ENCODE measurements around the gene THRSP.
"Not testable (repeated sequence)": the region's sequence is repeated elsewhere in the genome, so short reads cannot be mapped to it uniquely, and the experiment has no call there.

THRSP gene

DNA sequence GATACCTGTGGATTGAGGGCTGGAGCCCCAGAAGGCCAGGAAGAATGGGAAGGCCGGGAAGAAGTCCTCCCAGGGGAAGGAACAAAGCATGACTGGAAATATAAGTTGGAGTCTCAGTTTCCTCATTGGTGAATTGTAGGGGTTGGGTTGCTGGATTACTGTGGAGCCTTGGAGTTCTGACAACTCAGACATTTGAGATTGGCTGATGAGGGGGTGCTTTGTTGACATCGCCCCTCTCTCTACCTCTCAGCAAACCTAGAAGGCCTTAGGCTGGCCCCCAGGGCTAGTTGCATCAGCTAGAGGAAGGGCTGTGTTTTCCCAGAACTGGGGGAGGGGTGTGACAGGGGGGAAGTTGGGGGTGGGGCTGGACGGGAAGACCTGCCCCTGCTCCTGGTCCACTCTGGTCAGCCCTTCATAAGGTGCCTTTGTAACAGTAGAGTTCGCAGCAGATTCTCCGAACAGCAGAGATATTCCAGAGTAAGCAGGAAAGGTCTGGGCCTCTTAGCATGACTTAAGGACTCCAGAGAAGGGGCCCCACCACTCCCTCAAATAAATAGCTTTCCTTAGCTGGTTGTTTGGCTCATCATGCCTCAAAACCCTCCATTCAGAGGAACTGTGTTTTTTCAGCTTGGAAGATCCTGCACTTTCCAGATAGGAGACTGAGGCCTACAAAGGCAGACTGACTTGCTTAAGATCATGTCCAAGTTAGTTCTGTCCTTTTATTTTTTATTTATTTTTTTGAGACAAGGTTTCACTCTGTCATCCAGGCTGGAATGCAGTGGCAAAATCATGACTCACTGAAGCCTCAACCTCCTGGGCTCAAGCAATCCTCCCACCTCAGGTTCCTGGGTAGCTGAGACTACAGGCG, 12.5 kb upstream of the THRSP start:
- Mint-ChIP-seq H3K4me3 (no peak overlapping the region), H3K36me3 (ENCODE audit: low read depth) (no peaks in the 10 kb centered on the region), H3K4me1 (peaks cover 30% of the 10 kb centered on the region), H3K9me3 (no peaks in the 10 kb centered on the region), H3K27me3 (ENCODE audit: low read depth, poor library complexity) (peaks cover 5% of the 10 kb centered on the region), H3K27ac (peak overlapping the region; percentile 49)
- TF ChIP-seq, protein P1, sequence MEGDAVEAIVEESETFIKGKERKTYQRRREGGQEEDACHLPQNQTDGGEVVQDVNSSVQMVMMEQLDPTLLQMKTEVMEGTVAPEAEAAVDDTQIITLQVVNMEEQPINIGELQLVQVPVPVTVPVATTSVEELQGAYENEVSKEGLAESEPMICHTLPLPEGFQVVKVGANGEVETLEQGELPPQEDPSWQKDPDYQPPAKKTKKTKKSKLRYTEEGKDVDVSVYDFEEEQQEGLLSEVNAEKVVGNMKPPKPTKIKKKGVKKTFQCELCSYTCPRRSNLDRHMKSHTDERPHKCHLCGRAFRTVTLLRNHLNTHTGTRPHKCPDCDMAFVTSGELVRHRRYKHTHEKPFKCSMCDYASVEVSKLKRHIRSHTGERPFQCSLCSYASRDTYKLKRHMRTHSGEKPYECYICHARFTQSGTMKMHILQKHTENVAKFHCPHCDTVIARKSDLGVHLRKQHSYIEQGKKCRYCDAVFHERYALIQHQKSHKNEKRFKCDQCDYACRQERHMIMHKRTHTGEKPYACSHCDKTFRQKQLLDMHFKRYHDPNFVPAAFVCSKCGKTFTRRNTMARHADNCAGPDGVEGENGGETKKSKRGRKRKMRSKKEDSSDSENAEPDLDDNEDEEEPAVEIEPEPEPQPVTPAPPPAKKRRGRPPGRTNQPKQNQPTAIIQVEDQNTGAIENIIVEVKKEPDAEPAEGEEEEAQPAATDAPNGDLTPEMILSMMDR (IDR thresholded peaks at IDR 0.05): no peak
- DNase-seq: no peak

DNA sequence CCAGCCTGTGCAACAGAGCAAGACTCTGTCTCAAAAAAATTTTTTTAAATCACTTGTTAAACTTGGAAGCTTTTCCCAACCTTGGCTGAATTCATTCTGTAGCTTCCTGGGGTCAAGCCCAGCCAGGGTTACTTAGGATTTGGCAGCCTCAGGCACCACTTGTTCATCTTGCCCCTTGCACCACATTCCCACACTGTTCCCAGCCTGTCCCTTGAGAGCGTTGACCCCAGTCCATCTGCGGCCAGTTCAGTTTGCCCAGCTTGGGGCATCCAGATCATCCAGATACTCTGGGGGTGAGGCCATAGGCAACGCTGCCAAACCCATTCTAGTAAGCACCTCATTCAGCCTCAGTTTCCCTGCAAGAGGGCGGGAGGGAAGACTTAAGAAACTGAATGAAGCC, 8.7 kb upstream of the THRSP start:
- H3K27ac Mint-ChIP-seq: no peak overlapping the region
- H3K4me1 Mint-ChIP-seq: peaks cover 16% of the 10 kb centered on the region
- no peak overlapping the region for H3K4me3 Mint-ChIP-seq
- H3K27me3 Mint-ChIP-seq (ENCODE audit: low read depth, poor library complexity): peaks cover 5% of the 10 kb centered on the region
- TF ChIP-seq, protein P1 (IDR thresholded peaks at IDR 0.05): no peak
- no peaks in the 10 kb centered on the region for H3K36me3 Mint-ChIP-seq (ENCODE audit: low read depth)
- no peak for DNase-seq
- no peaks in the 10 kb centered on the region for H3K9me3 Mint-ChIP-seq

DNA sequence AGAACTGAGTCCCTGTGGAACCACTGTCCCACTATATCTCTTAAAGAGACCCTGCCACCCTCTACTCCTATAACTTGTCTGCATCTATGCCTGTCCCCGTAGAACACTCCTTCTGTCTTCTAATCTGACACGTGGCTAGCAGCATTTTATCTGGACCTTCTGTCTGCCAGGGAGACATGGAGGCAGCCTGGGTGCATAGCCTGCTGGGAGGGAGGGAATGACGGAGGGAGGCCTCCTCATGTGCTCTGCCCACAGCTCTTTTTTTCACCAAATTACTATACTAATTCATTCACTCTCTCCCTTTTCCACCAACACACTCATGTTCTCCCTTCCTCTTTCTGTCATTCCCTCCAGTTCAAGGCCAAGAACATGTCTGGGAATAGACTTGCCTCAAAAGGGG, 7.6 kb upstream of the THRSP start:
- Mint-ChIP-seq H3K4me3 (no peak overlapping the region), H3K27ac (no peak overlapping the region), H3K9me3 (no peaks in the 10 kb centered on the region), H3K27me3 (ENCODE audit: low read depth, poor library complexity) (peaks cover 2% of the 10 kb centered on the region), H3K4me1 (peaks cover 12% of the 10 kb centered on the region), H3K36me3 (ENCODE audit: low read depth) (no peaks in the 10 kb centered on the region)
- no peak for DNase-seq
- TF ChIP-seq, protein P1 (IDR thresholded peaks at IDR 0.05): no peak

DNA sequence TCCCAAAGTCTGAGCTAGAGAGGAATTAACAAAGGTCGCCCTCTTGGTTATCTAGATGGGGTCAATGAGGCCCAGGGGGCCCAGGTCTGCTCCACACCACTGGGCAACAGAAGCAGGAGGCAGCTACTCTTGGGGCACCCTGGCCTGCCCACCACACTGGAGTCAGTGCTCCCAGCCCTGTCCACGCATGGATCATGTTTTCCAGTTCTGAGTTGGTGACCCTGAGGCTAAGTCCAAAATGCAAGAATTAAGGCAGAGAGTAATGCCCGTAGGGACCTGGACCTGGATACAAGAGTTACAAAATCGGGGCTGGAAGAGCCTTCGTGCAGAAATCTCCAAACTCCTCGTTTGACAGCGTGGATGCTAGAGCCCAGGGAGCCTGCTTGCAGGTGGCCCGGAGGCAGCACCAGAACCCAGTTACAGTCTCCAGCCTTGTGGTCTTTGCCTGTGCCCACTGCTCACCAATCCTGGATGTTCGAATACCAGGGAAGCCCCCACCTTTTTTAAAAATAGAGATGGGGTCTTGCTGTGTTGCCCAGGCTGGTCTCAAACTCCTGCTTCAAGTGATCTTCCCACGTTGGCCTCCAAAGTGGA, 6.1 kb upstream of the THRSP start:
- Mint-ChIP-seq H3K27me3 (ENCODE audit: low read depth, poor library complexity) (peaks cover 2% of the 10 kb centered on the region), H3K36me3 (ENCODE audit: low read depth) (no peaks in the 10 kb centered on the region), H3K9me3 (no peaks in the 10 kb centered on the region), H3K4me3 (no peak overlapping the region), H3K4me1 (peaks cover 19% of the 10 kb centered on the region), H3K27ac (peak overlapping the region; percentile 45)
- TF ChIP-seq, protein P1 (IDR thresholded peaks at IDR 0.05): no peak
- no peak for DNase-seq

DNA sequence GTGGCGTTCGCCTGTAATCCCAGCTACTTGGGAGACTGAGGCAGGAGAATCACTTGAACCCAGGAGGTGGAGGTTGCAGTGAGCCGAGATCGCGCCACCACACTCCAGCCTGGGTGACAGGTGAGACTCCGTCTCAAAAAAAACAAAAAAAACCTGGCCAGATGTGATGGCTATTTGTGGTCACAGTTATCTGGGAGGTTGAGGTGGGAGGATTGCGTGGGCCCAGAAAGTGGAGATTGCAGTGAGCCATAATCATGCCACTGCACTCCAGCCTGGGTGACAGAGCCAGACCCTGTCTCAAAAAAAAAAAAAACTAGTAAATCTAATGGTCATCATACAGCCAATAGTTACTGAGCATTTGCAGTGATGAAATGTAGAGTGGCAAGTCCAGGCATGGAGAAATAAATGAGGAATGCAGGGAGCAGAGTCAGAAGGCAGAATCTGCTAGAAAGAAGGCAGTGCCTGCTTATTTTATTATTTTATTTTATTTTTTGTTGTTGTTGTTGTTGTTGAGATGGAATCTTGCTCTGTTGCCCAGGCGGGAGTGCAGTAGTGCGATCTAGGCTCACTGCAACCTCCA, 3.8 kb upstream of the THRSP start:
- H3K27me3 Mint-ChIP-seq (ENCODE audit: low read depth, poor library complexity); DNase-seq; H3K27ac Mint-ChIP-seq; H3K36me3 Mint-ChIP-seq (ENCODE audit: low read depth); H3K4me3 Mint-ChIP-seq; H3K9me3 Mint-ChIP-seq: not testable (repeated sequence)
- H3K4me1 Mint-ChIP-seq: peaks cover 29% of the 10 kb centered on the region

DNA sequence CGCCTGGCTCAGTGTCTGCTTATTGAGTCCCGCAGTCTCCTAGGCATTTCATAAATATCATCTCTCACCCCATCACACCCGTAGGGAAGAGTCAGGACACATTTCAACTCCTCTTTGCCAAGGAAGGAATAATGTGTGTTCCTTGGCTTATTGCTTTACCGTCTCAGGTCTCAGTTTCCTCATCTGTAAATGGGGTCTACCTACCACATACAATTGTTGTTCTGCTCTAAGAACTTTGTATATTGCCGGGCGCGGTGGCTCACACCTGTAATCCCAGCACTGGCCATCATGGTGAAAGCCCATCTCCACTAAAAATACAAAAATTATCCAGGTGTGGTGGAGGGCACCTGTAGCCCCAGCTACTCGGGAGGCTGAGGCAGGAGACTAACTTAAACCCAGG, 3.1 kb upstream of the THRSP start:
- Mint-ChIP-seq H3K36me3 (ENCODE audit: low read depth) (no peaks in the 10 kb centered on the region), H3K4me1 (peaks cover 29% of the 10 kb centered on the region), H3K4me3 (no peak overlapping the region), H3K9me3 (no peaks in the 10 kb centered on the region), H3K27me3 (ENCODE audit: low read depth, poor library complexity) (no peaks in the 10 kb centered on the region), H3K27ac (no peak overlapping the region)
- DNase-seq: no peak
- TF ChIP-seq, protein P1 (IDR thresholded peaks at IDR 0.05): no peak

Measured in nephron progenitor cell (in vitro differentiated cells).